ENCODE measurements around the gene MYL2. TPM values are rescaled to one million over a fixed set of nuclear protein-coding genes. Genes with fewer than 3 reads are reported as not detected.

MYL2 gene, protein sequence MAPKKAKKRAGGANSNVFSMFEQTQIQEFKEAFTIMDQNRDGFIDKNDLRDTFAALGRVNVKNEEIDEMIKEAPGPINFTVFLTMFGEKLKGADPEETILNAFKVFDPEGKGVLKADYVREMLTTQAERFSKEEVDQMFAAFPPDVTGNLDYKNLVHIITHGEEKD
- total RNA-seq (over 10,000 TPM; 10,671 to 56,186 (median 34,210) TPM), polyA plus RNA-seq (over 10,000 TPM in 1 of 2 donors, 1,000 to 10,000 TPM in 1; 9,270 to 14,204 TPM)
- long read RNA-seq, donor 1, transcript MYL2-202 (2 exons, 561 nt): minor isoform, 29 of 13,490 reads
- long read RNA-seq, donor 1, transcript MYL2-201 (7 exons, 807 nt): major isoform, 12,247 of 13,490 reads
- long read RNA-seq, donor 1, transcript MYL2-203 (6 exons, 664 nt): minor isoform, 15 of 13,490 reads
- long read RNA-seq, donor 1, partial matches to known transcripts: 737 of 13,490 reads
- long read RNA-seq, donor 1, other reads (novel, unspliced or antisense): 462 of 13,490 reads
- long read RNA-seq, donor 2, transcript MYL2-202 (2 exons, 561 nt): minor isoform, 76 of 23,673 reads
- long read RNA-seq, donor 2, transcript MYL2-203 (6 exons, 664 nt): minor isoform, 13 of 23,673 reads
- long read RNA-seq, donor 2, transcript MYL2-201 (7 exons, 807 nt): major isoform, 21,469 of 23,673 reads
- long read RNA-seq, donor 2, partial matches to known transcripts: 1,342 of 23,673 reads
- long read RNA-seq, donor 2, other reads (novel, unspliced or antisense): 773 of 23,673 reads
- long read RNA-seq, donor 3, transcript MYL2-201 (7 exons, 807 nt): major isoform, 3,974 of 4,166 reads
- long read RNA-seq, donor 3, transcript MYL2-202 (2 exons, 561 nt): minor isoform, 12 of 4,166 reads
- long read RNA-seq, donor 3, partial matches to known transcripts: 119 of 4,166 reads
- long read RNA-seq, donor 3, other reads (novel, unspliced or antisense): 58 of 4,166 reads

DNA sequence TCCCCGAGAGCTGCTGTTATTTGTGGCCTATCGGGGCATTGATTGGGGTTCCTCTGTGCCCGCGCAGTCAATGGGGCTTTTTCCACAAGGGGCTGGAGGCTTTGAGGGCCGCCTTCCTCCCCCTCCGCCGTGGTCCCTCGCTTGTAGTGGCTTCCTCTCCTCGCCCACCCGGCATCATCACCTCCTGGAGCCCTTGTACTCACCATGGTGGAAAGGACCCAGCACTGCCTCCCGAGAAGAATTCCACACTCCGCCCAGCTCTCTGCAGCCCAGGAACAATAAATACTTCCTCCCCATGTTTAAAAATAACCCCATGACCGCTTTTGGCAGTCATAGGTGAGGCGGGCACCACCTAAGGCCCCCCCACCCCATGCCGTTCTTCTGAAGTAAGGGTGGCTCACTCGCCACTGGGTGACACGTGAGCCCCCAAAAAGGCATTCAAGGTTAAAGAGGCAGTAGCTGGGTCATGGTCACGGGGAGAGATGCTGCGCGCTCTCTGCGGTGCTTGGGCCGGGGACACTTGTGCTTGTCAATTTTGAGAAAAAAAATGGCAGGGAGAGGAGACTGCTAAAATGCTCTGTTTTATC lies at the start of gene MYL2:
TSS of gene MYL2 (minus strand) at position 256 of the 587 bp plus-strand sequence. CDS start at position 206, 50 bp downstream.
- WGBS, 2 donors: 37 to 45% methylated on average over 22 of the region's 22 CpGs
- TF ChIP-seq, protein P1, sequence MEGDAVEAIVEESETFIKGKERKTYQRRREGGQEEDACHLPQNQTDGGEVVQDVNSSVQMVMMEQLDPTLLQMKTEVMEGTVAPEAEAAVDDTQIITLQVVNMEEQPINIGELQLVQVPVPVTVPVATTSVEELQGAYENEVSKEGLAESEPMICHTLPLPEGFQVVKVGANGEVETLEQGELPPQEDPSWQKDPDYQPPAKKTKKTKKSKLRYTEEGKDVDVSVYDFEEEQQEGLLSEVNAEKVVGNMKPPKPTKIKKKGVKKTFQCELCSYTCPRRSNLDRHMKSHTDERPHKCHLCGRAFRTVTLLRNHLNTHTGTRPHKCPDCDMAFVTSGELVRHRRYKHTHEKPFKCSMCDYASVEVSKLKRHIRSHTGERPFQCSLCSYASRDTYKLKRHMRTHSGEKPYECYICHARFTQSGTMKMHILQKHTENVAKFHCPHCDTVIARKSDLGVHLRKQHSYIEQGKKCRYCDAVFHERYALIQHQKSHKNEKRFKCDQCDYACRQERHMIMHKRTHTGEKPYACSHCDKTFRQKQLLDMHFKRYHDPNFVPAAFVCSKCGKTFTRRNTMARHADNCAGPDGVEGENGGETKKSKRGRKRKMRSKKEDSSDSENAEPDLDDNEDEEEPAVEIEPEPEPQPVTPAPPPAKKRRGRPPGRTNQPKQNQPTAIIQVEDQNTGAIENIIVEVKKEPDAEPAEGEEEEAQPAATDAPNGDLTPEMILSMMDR (IDR thresholded peaks at IDR 0.05): no peak
- peak within 1 kb of the TSS; percentile 32 to 62 (median 54) for H3K4me3 ChIP-seq
- intact Hi-C loops (cut with DNase I): no loop called here
- H3K9me3 ChIP-seq: no peaks in the 10 kb centered on the region
- peaks cover 0 to 19% (median 0%) of the 10 kb centered on the region in 9 donors for H3K4me1 ChIP-seq
- DNase-seq: peak; percentile 57 to 82
- H3K27ac ChIP-seq: peak within 1 kb of the TSS; percentile 77 to 96 (median 90)
- H3K36me3 ChIP-seq: peaks cover 0 to 21% (median 0%) of the 10 kb centered on the region in 9 donors
- peaks cover 0 to 15% (median 3%) of the 10 kb centered on the region in 7 donors for H3K27me3 ChIP-seq
- peak; percentile 65 to 92 (median 82) for ATAC-seq

DNA sequence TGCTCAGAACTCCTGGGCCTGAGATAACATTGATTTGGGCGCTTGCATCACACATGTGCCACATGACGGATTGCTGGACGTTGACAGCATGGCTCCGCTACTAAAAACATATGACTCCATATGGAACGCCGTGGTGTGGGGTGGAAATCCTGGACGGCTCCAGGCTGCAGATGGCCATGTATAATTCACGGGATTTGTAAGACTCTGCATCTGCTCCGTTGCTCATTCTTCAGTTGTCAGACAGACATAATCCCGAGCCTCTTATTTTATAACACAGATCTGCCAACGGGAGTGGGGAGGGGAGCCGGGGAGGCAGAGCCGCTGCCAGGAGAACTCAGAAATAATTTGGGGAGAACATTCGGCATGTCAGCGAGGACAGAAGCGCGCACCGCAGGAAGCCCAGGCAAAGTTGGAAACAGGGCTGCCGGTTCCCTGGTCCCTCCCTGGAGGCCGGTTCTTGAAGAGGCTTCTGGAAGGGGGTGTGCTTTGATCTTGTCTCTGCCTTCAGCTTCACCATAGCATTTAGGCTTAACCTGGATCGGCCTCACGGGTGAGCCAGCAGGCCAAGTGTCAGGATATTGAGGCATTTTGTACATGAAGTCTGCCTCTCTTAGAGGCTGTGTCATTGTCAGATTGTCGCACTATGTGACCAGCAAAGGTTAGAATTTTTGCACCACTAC lies 45.8 kb upstream of the MYL2 start:
- Histone ChIP-seq H3K27me3 (peaks cover 0 to 14% (median 6%) of the 10 kb centered on the region in 7 donors), H3K36me3 (no peaks in the 10 kb centered on the region), H3K9me3 (peaks cover 0 to 5% (median 0%) of the 10 kb centered on the region in 11 donors), H3K27ac (no peak overlapping the region), H3K4me1 (peaks cover 0 to 5% (median 0%) of the 10 kb centered on the region in 9 donors), H3K4me3 (no peak overlapping the region)
- TF ChIP-seq, protein P1 (IDR thresholded peaks at IDR 0.05): no peak
- WGBS, 2 donors: 76 to 79% methylated on average over 23 of the region's 23 CpGs
- intact Hi-C loops (cut with DNase I): no loop called here
- no peak for ATAC-seq
- DNase-seq: no peak

DNA sequence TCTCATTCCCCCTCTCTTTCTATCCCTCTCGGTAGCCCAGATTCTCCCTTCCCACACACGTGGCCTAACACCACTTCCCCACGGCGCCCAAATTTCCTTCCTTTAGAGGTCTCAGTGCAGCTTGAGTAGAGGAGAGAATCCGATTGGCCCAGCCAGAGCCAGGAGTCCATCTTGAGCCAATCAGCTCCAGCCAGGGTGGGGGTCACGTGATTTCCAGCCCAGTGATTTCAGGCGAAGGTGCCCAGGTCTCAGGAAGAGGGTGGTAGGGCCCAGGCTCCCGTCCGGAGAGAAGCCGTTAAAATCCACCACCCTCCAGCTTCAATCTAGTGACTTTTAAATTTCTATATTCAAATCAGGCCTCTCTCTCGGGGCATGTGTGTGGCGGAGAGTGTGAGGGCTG lies 45.2 kb upstream of the MYL2 start:
- Histone ChIP-seq H3K27ac (no peak overlapping the region), H3K36me3 (no peaks in the 10 kb centered on the region), H3K27me3 (peaks cover 0 to 18% (median 6%) of the 10 kb centered on the region in 7 donors), H3K4me1 (peaks cover 0 to 5% (median 0%) of the 10 kb centered on the region in 9 donors), H3K9me3 (no peaks in the 10 kb centered on the region), H3K4me3 (no peak overlapping the region)
- intact Hi-C loops (cut with DNase I): no loop called here
- no peak for ATAC-seq
- WGBS, 2 donors: 80% methylated on average over 12 of the region's 12 CpGs
- TF ChIP-seq, protein P1 (IDR thresholded peaks at IDR 0.05): no peak
- DNase-seq: no peak
